Liver (tissue), 2 donors: Measurements from ENCODE around the gene SLC24A4.

ENCODE experiments used
- ATF3 ChIP-seq: IDR thresholded peaks from 2 replicates; pipeline ENCODE4 v1.6.1; 2016; ENCODE audit warnings: antibody characterized with exemption
- MAX ChIP-seq: IDR thresholded peaks from 2 replicates; pipeline ENCODE4 v1.6.1; 2016; ENCODE audit warnings: antibody characterized with exemption
- donor health status: healthy.

GRCh38 chr14:92397953-92398564 is 75.1 kb downstream of the SLC24A4 start:
- TF ChIP-seq MAX (no peak), ATF3 (no peak)
